Skeletal muscle satellite cell (primary cell): ENCODE data around the gene KRT83.
"Not testable (repeated sequence)": the region's sequence is repeated elsewhere in the genome, so short reads cannot be mapped to it uniquely, and the experiment has no call there.

ENCODE experiments used
- H3K27me3 ChIP-seq: 2 replicates; pipeline ENCODE4 v1.7.0; 2013; ENCODE audit warnings: low read length; ENCODE audit not compliant: control insufficient read depth, insufficient read depth
- H3K36me3 ChIP-seq: 2 replicates; pipeline ENCODE4 v1.7.0; 2013; ENCODE audit warnings: mild to moderate bottlenecking, control low read depth, low read length; ENCODE audit not compliant: insufficient read depth
- H3K4me1 ChIP-seq: 2 replicates; pipeline ENCODE4 v1.7.0; 2013; ENCODE audit warnings: low read length; ENCODE audit not compliant: control insufficient read depth, insufficient read depth
- H3K4me2 ChIP-seq: 2 replicates; pipeline ENCODE4 v1.7.0; 2013; ENCODE audit warnings: mild to moderate bottlenecking, low read length
- H3K4me3 ChIP-seq: 2 replicates; pipeline ENCODE4 v1.7.0; 2013; ENCODE audit warnings: low read length
- H3K9ac ChIP-seq: 2 replicates; pipeline ENCODE4 v1.7.0; 2013; ENCODE audit warnings: mild to moderate bottlenecking, low read depth, low read length, moderate library complexity
- H3K9me3 ChIP-seq: replicated peaks from 2 replicates; pipeline ENCODE4 v1.7.0; 2013; ENCODE audit warnings: mild to moderate bottlenecking, control low read depth, low read length

The KRT83 gene

DNA sequence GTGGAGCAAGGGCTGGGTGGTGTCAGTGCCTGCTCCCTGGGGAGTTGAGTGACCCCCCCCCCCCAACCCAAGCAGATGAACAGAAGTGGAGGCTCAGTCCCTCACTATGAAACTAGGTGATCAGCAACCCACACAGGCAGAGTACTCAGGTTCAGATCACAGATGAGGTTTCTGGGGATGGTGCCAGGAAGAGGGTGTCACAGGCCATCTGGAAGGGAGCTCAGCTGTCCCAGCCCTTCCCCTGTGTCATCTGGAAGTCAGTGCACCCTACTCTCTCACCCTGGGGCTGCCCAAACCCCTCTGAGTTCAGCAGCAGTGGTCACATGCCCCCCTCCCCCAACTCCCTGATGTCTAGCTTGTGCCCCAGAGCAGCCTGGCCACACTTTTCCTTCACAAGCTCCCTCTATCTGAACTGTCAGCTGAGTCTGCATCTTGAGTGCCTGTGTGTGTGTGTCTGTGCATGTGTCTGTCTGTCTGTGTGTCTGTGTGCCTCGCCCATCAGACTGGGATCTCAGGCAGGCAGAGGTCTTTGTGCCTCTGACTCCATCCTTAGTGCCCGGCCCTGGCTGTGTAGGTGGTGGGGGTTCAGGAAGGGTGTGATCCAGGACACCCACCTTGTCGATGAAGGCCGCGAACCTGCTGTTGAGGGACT, 30.6 kb downstream of the KRT83 start:
- H3K4me3 ChIP-seq, H3K4me2 ChIP-seq, H3K9ac ChIP-seq, H3K36me3 ChIP-seq, H3K9me3 ChIP-seq, H3K27me3 ChIP-seq: not testable (repeated sequence)
- peaks cover 18% of the 10 kb centered on the region for H3K4me1 ChIP-seq

- not testable (repeated sequence) for H3K36me3 ChIP-seq, H3K4me3 ChIP-seq, H3K27me3 ChIP-seq, H3K9me3 ChIP-seq, H3K9ac ChIP-seq, H3K4me2 ChIP-seq
- H3K4me1 ChIP-seq: peaks cover 31% of the 10 kb centered on the region
Measured at GRCh38 chr12:52287816-52288805, 33.1 kb downstream of the KRT83 start.

DNA sequence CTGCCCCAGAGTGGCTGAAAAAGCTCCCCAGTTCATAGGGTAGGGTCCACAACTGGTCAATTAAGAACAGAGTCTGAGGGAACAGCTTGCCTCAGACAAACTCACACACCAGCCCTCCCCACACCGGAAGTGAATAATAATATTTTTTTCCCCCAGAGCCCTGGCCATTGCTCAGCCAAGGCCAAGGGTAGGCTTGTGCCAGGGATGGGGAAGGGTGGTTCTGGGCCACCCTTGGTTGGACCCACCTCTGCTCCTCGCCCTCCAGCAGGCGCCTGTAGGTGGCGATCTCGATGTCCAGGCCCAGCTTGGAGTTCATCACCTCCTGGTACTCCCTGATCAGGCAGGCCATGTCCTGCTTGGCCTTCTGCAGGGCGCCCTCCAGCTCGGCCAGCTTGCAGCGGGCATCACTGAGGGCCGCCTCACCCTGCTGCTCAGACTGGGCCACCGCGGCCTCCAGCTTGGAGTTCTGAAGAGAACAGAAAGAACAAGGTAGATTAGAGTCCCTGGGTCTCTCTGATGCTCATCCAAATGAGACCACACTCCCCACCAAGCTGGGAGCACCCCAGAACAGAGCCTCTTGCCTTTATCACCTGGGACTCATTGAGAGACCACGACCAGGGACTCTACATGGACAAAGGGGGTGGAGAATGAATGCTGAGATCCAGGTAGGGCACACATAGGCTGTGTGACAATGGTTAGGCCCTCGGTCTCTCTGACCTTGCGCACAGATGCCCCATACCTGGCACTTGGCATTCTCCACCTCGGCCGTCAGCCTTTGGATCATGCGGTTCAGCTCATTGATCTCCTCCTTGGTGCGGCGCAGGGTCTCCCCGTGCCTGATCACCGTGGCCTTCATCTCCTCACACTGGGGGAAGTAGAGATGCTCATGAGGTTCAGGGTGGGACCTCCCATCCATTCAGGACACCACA, 34.1 kb downstream of the KRT83 start:
- H3K9ac ChIP-seq, H3K4me3 ChIP-seq, H3K9me3 ChIP-seq, H3K27me3 ChIP-seq, H3K36me3 ChIP-seq, H3K4me2 ChIP-seq: not testable (repeated sequence)
- peaks cover 31% of the 10 kb centered on the region for H3K4me1 ChIP-seq

- Histone ChIP-seq H3K9me3 (no peaks in the 10 kb centered on the region), H3K36me3 (no peaks in the 10 kb centered on the region), H3K9ac (peak overlapping the region; percentile 63), H3K27me3 (no peaks in the 10 kb centered on the region), H3K4me2 (peak overlapping the region; percentile 40), H3K4me3 (no peak overlapping the region), H3K4me1 (peaks cover 42% of the 10 kb centered on the region)
Measured at GRCh38 chr12:52285851-52286530, 35.2 kb downstream of the KRT83 start.

DNA sequence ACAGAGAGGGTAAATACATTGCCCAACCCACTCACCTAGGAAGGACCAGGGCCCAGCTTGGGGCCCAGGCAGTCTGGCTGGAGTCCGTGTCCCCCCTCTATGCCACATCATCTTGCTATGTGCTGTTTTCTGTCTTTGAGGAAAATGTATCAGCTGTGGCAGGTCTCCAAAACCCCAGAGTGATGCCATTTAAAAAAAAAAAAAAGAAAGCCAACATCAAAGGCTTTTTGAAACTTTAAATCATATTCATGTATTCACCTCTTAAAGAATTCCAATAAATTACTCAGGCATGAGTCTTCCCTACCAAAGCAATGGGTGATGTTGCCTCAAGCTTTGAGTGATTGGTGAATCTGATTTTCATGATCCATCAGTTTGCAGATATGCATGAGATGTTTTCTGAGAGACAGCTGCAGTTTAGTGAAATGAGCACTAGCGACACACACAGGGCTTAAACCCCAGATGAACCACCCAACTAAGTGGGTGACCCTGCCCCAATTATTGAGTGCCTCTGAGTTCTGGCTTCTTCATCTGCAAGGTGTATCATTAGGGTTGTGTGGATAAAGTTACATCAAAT, 35.9 kb downstream of the KRT83 start:
- peak overlapping the region; percentile 40 for H3K4me2 ChIP-seq
- H3K9ac ChIP-seq: peak overlapping the region; percentile 63
- peaks cover 48% of the 10 kb centered on the region for H3K4me1 ChIP-seq
- no peak overlapping the region for H3K4me3 ChIP-seq
- H3K27me3 ChIP-seq: no peaks in the 10 kb centered on the region
- no peaks in the 10 kb centered on the region for H3K36me3 ChIP-seq
- H3K9me3 ChIP-seq: no peaks in the 10 kb centered on the region

DNA sequence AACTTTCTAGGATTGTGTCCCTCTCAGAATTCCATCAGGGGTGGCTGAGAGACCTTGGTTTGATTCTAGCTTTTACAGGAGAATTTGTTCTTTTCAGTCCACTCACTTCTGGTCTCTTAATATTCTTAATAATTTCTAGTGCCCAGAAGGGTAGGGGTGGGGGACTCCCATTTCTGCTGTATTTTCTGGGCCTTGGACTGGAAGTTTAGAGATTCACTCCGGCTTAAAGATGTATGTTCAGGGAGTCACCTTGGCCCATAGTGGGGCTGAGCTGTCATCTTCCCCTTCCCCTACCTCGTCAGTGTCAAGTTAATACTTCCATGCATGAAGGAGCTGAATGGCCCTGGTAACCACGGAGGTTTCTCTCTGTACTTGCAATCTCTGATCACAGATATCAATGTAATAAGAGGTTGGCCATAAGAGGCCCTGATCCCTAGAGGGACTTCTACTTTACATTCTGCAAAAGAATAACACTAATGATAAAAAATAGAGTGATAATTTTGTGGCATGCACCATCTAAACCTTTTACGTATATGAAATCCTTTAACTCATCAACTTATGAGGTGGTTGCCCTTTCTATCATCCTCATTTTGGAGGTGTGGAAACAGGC, 36.5 kb downstream of the KRT83 start:
- H3K4me2 ChIP-seq: no peak overlapping the region
- H3K4me3 ChIP-seq: no peak overlapping the region
- H3K27me3 ChIP-seq: no peaks in the 10 kb centered on the region
- peaks cover 53% of the 10 kb centered on the region for H3K4me1 ChIP-seq
- peak overlapping the region; percentile 60 for H3K9ac ChIP-seq
- H3K9me3 ChIP-seq: no peaks in the 10 kb centered on the region
- H3K36me3 ChIP-seq: no peaks in the 10 kb centered on the region

GRCh38 chr12:52280796-52281560, 40.2 kb downstream of the KRT83 start:
- peaks cover 63% of the 10 kb centered on the region for H3K4me1 ChIP-seq
- H3K9ac ChIP-seq: peak overlapping the region; percentile 87
- no peaks in the 10 kb centered on the region for H3K9me3 ChIP-seq
- H3K4me2 ChIP-seq: peak overlapping the region; percentile 68
- H3K36me3 ChIP-seq: no peaks in the 10 kb centered on the region
- H3K4me3 ChIP-seq: peak overlapping the region; percentile 34
- H3K27me3 ChIP-seq: no peaks in the 10 kb centered on the region

DNA sequence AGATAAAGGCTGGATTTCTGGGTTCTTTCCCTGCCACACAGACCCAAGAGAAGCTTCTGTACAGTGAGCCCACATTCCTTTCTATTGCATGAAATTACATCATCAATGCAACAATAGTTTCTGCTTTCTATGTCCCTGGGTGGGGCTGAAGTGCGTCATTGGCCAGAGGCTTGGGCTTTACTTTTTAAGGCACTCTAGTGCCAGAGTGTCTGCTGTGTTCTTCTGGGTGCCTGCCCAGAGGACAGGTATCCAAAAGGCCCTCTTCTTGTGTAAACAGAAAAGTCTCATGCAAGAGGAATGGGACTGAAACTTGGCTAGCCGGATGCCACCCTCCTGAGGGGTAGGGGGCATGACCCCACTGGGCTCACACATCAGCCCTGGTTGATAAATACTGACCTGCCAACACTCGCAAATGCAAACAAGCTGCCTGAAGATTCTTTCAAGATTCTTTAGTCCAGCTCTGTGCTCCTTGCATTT, 40.8 kb downstream of the KRT83 start:
- Histone ChIP-seq H3K4me1 (peaks cover 57% of the 10 kb centered on the region), H3K9ac (peak overlapping the region; percentile 87), H3K36me3 (no peaks in the 10 kb centered on the region), H3K9me3 (no peaks in the 10 kb centered on the region), H3K4me3 (peak overlapping the region; percentile 34), H3K4me2 (peak overlapping the region; percentile 68), H3K27me3 (no peaks in the 10 kb centered on the region)

DNA sequence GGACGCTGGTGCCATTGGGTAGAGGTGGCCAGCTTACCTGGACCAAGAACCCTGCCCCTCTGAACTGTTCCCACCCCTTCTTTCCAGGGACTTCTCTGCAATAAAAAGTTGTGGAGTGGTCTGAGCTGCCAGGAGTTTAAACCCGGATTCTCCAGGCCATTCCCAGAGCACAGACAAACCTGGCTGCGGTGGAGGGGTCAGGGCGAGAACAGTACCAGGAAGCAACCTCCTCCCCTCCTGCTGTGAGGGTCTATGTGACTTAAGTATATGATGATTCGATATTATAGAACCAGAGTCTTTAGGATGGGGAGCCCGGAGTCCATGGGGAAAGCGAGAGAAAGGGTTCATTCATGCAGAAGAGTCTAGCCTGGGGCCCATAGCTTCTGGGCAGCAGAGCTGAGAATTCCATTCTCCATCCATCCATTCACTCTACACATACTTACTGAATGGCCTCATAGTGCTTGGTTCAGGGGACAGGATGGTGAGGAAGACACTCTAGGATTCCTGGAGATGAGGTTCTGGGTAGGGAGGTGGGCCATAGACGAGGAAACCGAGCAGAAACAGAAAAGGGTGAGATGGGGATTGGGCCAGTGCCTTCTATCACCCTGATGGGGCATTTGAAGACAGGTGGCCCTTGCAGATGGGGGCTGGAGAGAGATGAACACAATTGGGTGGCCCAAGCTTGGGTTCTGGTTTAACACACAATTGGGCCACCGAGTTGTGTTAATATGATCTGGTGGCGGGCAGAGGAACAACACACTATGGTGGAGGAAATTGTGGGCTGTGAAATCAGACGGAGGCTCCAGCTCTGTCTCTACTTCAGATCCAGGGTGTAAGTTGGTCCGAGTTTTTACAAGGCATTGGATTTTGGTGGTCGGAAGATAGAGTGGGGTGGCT, 41.5 kb downstream of the KRT83 start:
- Histone ChIP-seq H3K27me3 (no peaks in the 10 kb centered on the region), H3K4me3 (peak overlapping the region; percentile 19)

More for the DNA sequence above, 41.5 kb downstream of the KRT83 start:
- Histone ChIP-seq H3K4me1 (peaks cover 51% of the 10 kb centered on the region), H3K9ac (peak overlapping the region; percentile 87), H3K36me3 (no peaks in the 10 kb centered on the region), H3K4me2 (peak overlapping the region; percentile 68), H3K9me3 (no peaks in the 10 kb centered on the region)
